Kidney epithelial cell (primary cell): ENCODE measurements around the gene P2RX4. TPM values are rescaled to one million over a fixed set of nuclear protein-coding genes. Genes with fewer than 3 reads are reported as not detected.
"Not testable (repeated sequence)": the region's sequence is repeated elsewhere in the genome, so short reads cannot be mapped to it uniquely, and the experiment has no call there.

ENCODE experiments used
- DNase-seq: peaks from one replicate; pipeline ENCODE4 v3.0.0-alpha.2; 2010; ENCODE audit warnings: low read depth
- H3K27me3 ChIP-seq: 2 replicates; pipeline ENCODE4 v1.6.0; 2011; ENCODE audit warnings: low read length; ENCODE audit not compliant: control insufficient read depth, insufficient read depth
- H3K36me3 ChIP-seq: 2 replicates; pipeline ENCODE4 v1.5.1; 2011; ENCODE audit warnings: low read length; ENCODE audit not compliant: control insufficient read depth, insufficient read depth
- H3K4me3 ChIP-seq: 2 replicates; pipeline ENCODE4 v1.5.1; 2011; ENCODE audit warnings: low read depth, mild to moderate bottlenecking, control low read depth, low read length
- CTCF ChIP-seq: IDR thresholded peaks from 2 replicates; pipeline ENCODE4 v1.5.1; 2011; ENCODE audit warnings: mild to moderate bottlenecking, moderate library complexity, low read length, control low read depth, inconsistent platforms; ENCODE audit not compliant: insufficient read depth, poor library complexity, severe bottlenecking
- total RNA-seq: library from RNA; depleted of rRNA; stranded (reverse); fragments of >200 nt; gene quantifications from 2 replicates; pipeline ENCODE4 v1.2.3, GENCODE V29; 2015

The P2RX4 gene
- total RNA-seq, 1 donor from 2014 or later = 119 TPM

- H3K4me3 ChIP-seq = no peak overlapping the region
- no peak for TF ChIP-seq CTCF
Observed at GRCh38 chr12:121226399-121226798, 16.5 kb downstream of the P2RX4 start.

GRCh38 chr12:121226871-121227270, 16.9 kb downstream of the P2RX4 start:
- not testable (repeated sequence) for H3K27me3 ChIP-seq, DNase-seq, H3K36me3 ChIP-seq, H3K4me3 ChIP-seq

More at GRCh38 chr12:121226399-121226798, 16.5 kb downstream of the P2RX4 start:
- Histone ChIP-seq H3K27me3 (no peaks in the 10 kb centered on the region), H3K36me3 (no peaks in the 10 kb centered on the region)
- no peak for DNase-seq

GRCh38 chr12:121227294-121227693, 17.4 kb downstream of the P2RX4 start:
- Histone ChIP-seq H3K36me3 (no peaks in the 10 kb centered on the region), H3K27me3 (no peaks in the 10 kb centered on the region), H3K4me3 (no peak overlapping the region)
- no peak for TF ChIP-seq CTCF
- no peak for DNase-seq

GRCh38 chr12:121228919-121229665, 19.2 kb downstream of the P2RX4 start:
- no peak for DNase-seq
- no peaks in the 10 kb centered on the region for H3K27me3 ChIP-seq
- no peaks in the 10 kb centered on the region for H3K36me3 ChIP-seq
- no peak overlapping the region for H3K4me3 ChIP-seq
- no peak for TF ChIP-seq CTCF

GRCh38 chr12:121229826-121230537, 20.1 kb downstream of the P2RX4 start:
- not testable (repeated sequence) for DNase-seq, H3K36me3 ChIP-seq
- TF ChIP-seq CTCF = peak; percentile 88

GRCh38 chr12:121230538-121230907, 20.6 kb downstream of the P2RX4 start:
- H3K4me3 ChIP-seq = no peak overlapping the region
- no peak for TF ChIP-seq CTCF
- H3K27me3 ChIP-seq = no peaks in the 10 kb centered on the region
- DNase-seq = no peak
- H3K36me3 ChIP-seq = no peaks in the 10 kb centered on the region

More at GRCh38 chr12:121229826-121230537, 20.1 kb downstream of the P2RX4 start:
- not testable (repeated sequence) for H3K27me3 ChIP-seq, H3K4me3 ChIP-seq
